D341Med (cell line): Measurements from ENCODE around the gene TNFRSF12A.

Source experiments
- DNase-seq: peaks from one replicate; pipeline ENCODE4 v3.0.0; 2012; ENCODE audit warnings: low spot score

Gene TNFRSF12A

GRCh38 chr16:2986623-2987188 lies 33.5 kb upstream of the TNFRSF12A start:
- no peak for DNase-seq

- no peak for DNase-seq
Measured at GRCh38 chr16:2987286-2987685, 32.9 kb upstream of the TNFRSF12A start.

DNA sequence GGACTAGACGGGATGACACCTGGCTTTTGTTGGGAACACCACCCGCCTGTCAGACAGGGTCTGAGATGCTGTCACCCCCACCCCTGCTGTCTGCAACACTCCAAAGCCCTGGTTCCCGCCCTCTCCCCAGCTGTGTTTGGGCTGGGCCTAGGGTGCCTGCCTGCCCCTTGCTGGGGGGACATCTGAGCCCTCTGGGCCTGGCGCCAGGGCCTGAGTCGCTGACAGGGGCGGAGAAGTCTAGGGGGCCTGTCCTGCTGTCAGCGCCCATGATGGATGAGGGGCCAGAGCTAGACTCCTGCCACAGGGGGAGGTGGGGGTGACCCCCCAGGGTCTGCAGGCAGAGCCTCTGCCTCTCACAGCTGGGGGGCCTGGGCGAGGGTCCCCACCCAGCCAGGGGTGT lies 32.3 kb upstream of the TNFRSF12A start:
- no peak for DNase-seq

DNA sequence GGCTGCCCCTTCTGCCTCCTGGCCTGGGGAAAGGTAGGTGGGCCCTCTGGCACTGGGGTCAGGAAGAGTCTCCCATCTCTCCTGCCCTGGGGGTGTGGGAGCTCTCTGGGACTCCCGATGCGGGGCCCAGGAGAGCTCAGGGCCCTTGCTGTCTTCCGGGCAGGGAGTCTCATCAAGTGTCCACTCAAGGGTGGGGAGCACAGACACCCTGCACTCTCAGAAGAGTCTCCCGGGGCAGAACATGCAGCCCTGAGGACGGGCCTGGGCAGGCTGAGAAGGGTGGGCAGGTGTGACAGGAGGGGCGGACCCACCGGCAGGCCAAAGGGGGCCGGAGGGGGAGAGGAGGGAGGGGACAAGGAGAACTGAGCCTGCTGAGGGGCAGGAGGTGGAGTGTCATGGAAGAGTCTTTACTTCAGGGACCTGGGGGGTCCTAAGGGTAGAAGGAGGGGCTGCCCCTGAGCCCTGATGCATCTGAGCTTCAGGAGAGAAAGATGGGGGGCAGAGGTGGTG lies 31.5 kb upstream of the TNFRSF12A start:
- DNase-seq: no peak

DNA sequence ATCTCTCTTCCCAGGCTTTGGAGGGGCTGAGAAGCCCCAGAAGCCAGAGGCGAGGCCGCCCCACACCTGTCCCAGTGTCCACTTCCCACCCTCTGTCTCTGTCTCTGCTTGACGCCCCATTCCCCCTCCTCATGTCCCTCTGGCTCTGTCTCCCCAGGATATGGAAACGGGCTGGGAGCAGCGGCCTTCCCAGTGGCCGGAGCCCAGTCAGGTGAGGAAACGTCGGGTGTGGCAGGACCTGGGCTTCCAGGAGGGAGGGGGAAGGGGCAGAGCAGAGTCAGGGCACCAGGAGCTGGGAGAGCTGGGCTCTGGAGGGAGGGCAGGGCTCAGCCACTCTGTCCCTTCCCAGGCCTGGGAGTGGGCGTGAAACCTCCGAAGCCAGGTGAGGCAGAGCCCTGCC lies 29.3 kb upstream of the TNFRSF12A start:
- no peak for DNase-seq

DNA sequence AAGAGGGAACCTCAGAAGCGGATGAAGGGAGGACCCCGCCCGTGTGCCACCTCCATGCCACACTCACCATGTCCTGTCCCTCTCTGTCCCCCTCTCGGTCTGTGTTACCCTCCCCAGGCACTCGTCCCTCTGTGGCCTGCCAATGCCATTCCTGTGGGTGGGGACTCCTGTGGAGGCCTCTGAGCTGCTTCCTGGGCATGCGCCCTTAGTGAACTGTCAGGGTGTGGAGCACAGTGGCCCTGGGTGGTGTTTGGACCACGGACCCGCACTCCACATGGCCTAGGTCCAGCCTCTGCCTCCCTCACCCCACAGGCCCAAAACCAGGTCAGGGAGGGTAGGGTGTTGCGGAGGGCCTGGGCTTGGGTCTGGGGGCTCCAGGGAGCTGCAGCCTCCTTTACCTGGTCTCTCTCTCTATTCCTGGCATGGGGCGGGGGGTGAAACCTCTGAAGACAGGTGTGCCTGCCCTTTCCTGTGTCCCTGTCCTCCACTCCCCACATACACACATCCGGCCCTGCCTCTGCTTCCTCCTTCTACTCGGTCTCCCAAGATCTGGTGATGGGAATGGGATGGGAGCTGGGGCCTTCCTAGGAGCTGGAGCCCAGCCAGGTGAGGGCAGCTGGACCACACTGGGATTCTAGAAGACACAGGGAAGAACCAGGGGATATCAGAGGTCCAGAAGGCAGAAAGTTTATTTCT lies 28.5 kb upstream of the TNFRSF12A start:
- DNase-seq: no peak

GRCh38 chr16:2992383-2993081 lies 27.6 kb upstream of the TNFRSF12A start:
- DNase-seq: no peak

DNA sequence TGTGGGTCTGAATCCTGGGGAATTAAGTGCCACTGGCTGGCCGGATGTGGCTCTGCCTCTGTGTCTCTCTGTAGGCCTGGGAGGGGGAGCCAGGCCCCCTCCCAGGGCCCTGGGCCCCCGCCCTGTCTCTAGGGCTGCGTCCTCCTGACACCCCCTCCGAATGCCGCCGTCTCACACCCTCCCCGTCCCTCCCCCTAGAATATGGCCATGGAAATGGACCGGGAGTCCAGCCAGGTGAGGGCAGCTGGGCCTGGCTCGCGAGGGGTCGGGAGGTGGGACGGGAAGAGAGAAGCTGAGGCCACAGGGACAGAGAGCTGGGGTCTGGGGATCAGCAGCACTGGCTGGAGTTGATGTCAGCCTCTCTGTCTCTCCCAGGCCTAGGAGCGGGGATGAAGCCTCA lies 23.9 kb upstream of the TNFRSF12A start:
- no peak for DNase-seq

DNA sequence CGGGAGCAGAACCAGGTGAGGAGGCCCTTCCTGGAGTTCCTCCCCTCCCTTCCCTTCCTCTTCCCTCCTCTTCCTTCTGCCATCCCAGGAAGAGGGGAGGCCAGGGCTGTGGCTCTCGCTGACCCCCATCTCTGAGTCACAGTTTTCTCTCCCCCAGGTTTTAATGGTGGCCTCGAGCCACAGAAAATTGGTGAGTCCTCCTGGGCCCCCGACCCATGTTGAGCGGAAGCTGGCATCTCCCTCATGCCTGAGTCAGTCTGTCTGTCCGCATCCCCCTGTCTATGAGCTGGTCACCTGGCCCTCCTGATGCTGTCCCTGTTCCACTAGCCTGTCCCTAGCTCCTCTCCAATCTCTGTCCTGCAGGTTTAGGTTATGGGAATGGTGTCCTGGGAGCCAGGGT lies 20.2 kb upstream of the TNFRSF12A start:
- no peak for DNase-seq

GRCh38 chr16:3000540-3000939 lies 19.6 kb upstream of the TNFRSF12A start:
- no peak for DNase-seq

DNA sequence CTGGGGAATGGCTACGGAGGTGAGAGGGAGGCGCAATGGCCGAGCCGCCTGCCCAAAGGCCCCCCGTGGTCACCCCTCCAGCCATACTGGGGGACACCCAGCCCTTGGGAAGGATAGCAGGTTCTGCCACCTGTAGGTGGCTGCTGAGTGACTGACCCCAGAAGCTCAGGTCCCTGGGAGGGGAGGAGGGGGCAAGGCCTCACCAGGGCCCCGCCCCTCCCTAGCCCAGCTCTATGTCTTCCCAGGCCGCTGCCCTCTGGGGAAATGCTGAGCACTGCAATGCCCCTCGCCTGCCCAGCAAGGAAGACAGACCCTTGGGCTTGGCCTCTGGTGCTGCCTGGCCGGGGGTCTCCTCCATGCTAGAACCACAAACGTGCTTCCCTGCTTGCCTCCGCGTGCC lies 18.9 kb upstream of the TNFRSF12A start:
- DNase-seq: no peak

GRCh38 chr16:3003582-3004270 lies 16.4 kb upstream of the TNFRSF12A start:
- peak; percentile 98 for DNase-seq

GRCh38 chr16:3004319-3004718 lies 15.8 kb upstream of the TNFRSF12A start:
- DNase-seq: peak; percentile 78

DNA sequence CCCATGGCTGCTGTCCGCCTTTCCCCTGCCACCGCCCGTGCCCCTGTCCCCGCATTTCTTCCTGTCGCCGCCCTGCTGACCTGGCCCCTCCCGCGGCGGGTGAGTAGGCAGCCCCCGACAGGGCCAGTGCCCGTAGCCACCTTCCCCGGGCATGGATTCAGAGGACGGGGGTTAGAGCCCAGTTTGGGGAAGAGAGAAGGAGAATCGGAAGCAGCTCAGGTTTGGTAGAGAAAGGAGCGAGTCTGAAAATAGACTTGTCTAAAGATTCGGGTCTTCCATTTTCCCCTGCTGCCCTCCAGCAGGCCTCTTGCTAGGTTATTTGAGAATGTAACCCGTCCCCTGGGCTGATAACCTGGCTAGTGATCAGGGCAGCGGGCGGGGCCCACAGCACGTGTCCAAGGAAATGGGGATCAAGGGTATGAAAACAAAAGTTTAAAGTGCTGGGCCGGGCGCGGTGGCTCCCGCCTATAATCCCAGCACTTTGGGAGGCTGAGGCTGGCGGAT lies 15.3 kb upstream of the TNFRSF12A start:
- no peak for DNase-seq

- DNase-seq: no peak
Measured at GRCh38 chr16:3007059-3007956, 12.9 kb upstream of the TNFRSF12A start.

- DNase-seq: no peak
Measured at GRCh38 chr16:3007957-3008689, 12.0 kb upstream of the TNFRSF12A start.

GRCh38 chr16:3008690-3009037 lies 11.5 kb upstream of the TNFRSF12A start:
- no peak for DNase-seq

DNA sequence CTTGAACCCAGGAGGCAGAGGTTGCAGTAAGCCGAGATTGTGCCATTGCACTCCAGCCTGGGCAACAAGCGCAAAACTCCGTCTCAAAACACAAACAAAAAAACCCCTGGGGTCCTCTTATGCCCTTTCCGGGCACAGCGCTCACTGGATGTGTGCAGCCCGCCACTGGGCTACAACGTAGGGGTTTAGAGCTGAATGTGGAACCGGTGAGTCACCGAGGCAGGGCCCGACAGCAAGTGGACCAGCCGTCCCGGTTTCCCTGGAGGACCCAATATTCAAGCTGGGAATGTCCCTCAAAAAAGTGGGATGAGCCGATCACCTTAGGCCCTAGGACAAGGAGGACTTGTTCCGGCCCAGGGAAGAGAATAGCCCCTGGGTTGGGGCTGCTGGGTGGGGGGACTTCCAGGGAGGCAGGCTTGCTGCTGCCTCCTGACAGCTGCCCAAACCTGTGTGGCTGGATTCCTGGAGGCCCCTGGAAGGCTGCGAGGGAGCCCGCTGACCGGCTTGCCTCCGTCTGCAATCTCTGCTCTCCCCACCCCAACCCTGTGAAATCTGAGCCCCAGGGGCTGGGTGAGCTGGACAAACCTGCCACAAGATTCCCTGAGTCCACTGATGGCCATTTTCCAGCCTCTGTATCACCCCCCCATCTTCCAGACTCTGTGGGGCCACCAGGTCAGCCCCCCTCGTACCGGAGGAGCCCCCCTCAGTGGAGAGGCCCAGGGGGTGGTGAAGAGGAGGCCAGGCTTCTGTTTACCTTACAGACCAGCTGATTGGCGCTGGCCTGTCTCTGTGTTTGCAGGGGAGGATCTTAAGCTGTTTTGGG lies 10.4 kb upstream of the TNFRSF12A start:
- no peak for DNase-seq

- DNase-seq: no peak
Measured at GRCh38 chr16:3010510-3010909, 9.7 kb upstream of the TNFRSF12A start.

DNA sequence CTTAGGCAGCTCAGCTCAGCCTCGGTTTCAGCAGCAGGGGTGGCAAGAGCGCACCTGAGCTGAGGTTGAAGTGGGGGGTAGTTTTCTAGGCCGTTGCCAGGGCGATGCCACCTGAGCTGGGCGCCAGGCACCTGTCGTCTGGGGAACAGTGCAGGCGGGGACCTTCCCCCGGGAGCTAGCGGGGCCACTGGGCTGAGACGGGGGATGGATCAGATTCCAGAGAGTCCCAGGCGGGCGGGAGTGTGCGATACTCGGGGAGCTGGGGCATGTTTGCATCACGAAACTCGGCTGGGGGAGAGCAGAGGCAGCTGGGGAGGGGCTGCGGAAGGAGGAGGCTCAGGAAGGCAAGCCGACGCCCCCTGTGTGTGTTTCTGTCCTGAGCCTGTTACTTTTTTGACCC lies 7.9 kb upstream of the TNFRSF12A start:
- no peak for DNase-seq
